BJ (cell line): ENCODE data around the gene PLXNB3. TPM values are rescaled to one million over a fixed set of nuclear protein-coding genes. Genes with fewer than 3 reads are reported as not detected.
A peak's percentile ranks its signal among the peaks of the same experiment; 100 is the strongest.
"Not testable (repeated sequence)": the region's sequence is repeated elsewhere in the genome, so short reads cannot be mapped to it uniquely, and the experiment has no call there.

Source experiments
- CTCF ChIA-PET: fragments of 350-600 bp; formaldehyde crosslinking; extraction: SDS; loops from one replicate; lab custom pipeline; 2021; ENCODE audit warnings: antibody characterized with exemption, inconsistent platforms; lab: Yijun Ruan, JAX
- POLR2A ChIA-PET: fragments of 300-600 bp; sonication (Branson Sonifier 250); formaldehyde crosslinking; extraction: SDS; loops from one replicate; lab custom pipeline; 2021; ENCODE audit warnings: antibody characterized with exemption; lab: Charles Lee
- DNase-seq: peaks from one replicate; pipeline ENCODE4 v3.0.0-alpha.2; 2011; ENCODE audit warnings: low read depth
- H3K27me3 ChIP-seq: 2 replicates; pipeline ENCODE4 v1.6.0; 2011; ENCODE audit warnings: low read length; ENCODE audit not compliant: control insufficient read depth, insufficient read depth
- H3K36me3 ChIP-seq: 2 replicates; pipeline ENCODE4 v1.5.1; 2011; ENCODE audit warnings: low read length; ENCODE audit not compliant: control insufficient read depth, insufficient read depth
- H3K4me3 ChIP-seq: 2 replicates; pipeline ENCODE4 v1.5.1; 2011; ENCODE audit warnings: low read depth, mild to moderate bottlenecking, control low read depth, low read length
- CTCF ChIP-seq: IDR thresholded peaks from 2 replicates; pipeline ENCODE4 v1.5.1; 2011; ENCODE audit warnings: low read depth, mild to moderate bottlenecking, control low read depth, inconsistent platforms, low read length, moderate library complexity; ENCODE audit not compliant: insufficient read depth
- polyA plus RNA-seq: library from polyadenylated mRNA; depleted of rRNA; stranded (reverse); fragments of >200 nt; gene quantifications from 2 replicates; pipeline ENCODE4 v1.2.3, GENCODE V29; 2011

Gene PLXNB3
- polyA plus RNA-seq, 1 experiment: 8.2 TPM

GRCh38 chrX:153740631-153741222 is 23.3 kb upstream of the PLXNB3 start:
- no peak for TF ChIP-seq CTCF
- POLR2A ChIA-PET: no interaction called here
- CTCF ChIA-PET: no interaction called here
- H3K27me3 ChIP-seq: no peaks in the 10 kb centered on the region
- DNase-seq: no peak
- no peaks in the 10 kb centered on the region for H3K36me3 ChIP-seq
- no peak overlapping the region for H3K4me3 ChIP-seq

GRCh38 chrX:153741446-153741845 is 22.6 kb upstream of the PLXNB3 start:
- Histone ChIP-seq H3K4me3 (no peak overlapping the region), H3K27me3 (no peaks in the 10 kb centered on the region), H3K36me3 (no peaks in the 10 kb centered on the region)
- ChIA-PET CTCF (no interaction called here), POLR2A (no interaction called here)
- no peak for TF ChIP-seq CTCF
- DNase-seq: no peak

GRCh38 chrX:153742111-153742510 is 21.9 kb upstream of the PLXNB3 start:
- POLR2A ChIA-PET, DNase-seq, H3K27me3 ChIP-seq, CTCF ChIA-PET, H3K4me3 ChIP-seq, H3K36me3 ChIP-seq: not testable (repeated sequence)

GRCh38 chrX:153742796-153743467 is 21.1 kb upstream of the PLXNB3 start:
- H3K36me3 ChIP-seq, POLR2A ChIA-PET, DNase-seq, CTCF ChIA-PET, H3K4me3 ChIP-seq, H3K27me3 ChIP-seq: not testable (repeated sequence)

- CTCF ChIA-PET: interaction anchor here (0.7 to 1.3 kb wide), 2 partner anchors 11 to 17 kb away, joined by 3 read pairs; no protein-coding TSS in a partner anchor
Measured at GRCh38 chrX:153743468-153744209, 20.4 kb upstream of the PLXNB3 start.

GRCh38 chrX:153744210-153745066 is 19.6 kb upstream of the PLXNB3 start:
- H3K27me3 ChIP-seq: no peaks in the 10 kb centered on the region
- H3K36me3 ChIP-seq: no peaks in the 10 kb centered on the region
- ChIA-PET CTCF (interaction anchor here (0.7 to 1.3 kb wide), 2 partner anchors 10 to 18 kb away, joined by 3 read pairs; no protein-coding TSS in a partner anchor), POLR2A (no interaction called here)
- no peak overlapping the region for H3K4me3 ChIP-seq
- TF ChIP-seq CTCF: peak; percentile 25; the same call in 1 of the 2 replicates
- DNase-seq: no peak

More at GRCh38 chrX:153743468-153744209, 20.4 kb upstream of the PLXNB3 start:
- DNase-seq, H3K4me3 ChIP-seq, H3K36me3 ChIP-seq, POLR2A ChIA-PET, H3K27me3 ChIP-seq: not testable (repeated sequence)

- H3K36me3 ChIP-seq, DNase-seq, POLR2A ChIA-PET, H3K27me3 ChIP-seq, H3K4me3 ChIP-seq: not testable (repeated sequence)
- CTCF ChIA-PET: interaction anchor here (1.3 kb wide), 1 partner anchor 18 kb away, joined by 3 read pairs; no protein-coding TSS in a partner anchor
Measured at GRCh38 chrX:153745067-153745433, 19.0 kb upstream of the PLXNB3 start.
